HG02642 (cell line): ENCODE measurements around the gene PLSCR4.

Experiments
- ATAC-seq: cut with Tn5 transposase; IDR thresholded peaks from one replicate; pipeline ENCODE4 v1.9.1; 2021; ENCODE audit warnings: mild to moderate bottlenecking; ENCODE audit not compliant: unreplicated experiment, poor library complexity

The PLSCR4 gene

DNA sequence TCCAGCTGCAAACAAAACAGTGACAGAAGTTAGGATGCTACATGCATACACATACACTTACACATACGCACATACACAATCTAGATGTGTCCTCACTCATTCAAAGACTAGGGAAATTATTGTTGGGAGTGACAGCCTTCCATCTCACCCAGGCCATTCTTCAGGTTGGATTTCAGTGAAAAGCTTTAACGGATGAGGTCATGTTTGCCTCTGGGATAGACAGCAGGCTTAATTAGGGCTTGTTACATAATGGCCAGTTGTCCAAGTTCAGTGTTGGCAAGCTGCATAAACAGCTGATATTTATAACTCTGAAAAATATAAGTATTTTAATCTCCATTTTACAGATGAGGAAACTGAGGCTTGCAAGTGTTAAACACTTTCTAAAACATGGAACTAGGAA is 54.1 kb downstream of the PLSCR4 start:
- ATAC-seq, result no peak

DNA sequence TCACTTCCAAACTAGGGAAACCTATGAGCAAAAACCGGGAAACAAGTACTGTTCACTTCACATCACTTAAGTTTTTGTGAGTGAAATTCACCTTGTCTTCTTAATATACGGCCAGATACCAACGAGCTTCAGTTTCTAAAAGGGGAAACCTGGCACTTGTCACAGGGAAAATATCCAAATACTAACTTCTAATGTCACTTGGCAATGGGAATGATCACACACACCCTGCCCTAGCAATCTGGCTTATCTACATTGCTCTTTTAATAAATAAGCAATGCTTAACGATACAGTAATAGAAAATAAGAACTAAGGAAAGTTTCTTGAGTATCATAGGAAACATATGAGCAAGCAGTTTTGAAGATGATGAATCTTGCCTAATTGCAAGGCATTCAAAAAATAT is 55.3 kb downstream of the PLSCR4 start:
- ATAC-seq, result no peak

DNA sequence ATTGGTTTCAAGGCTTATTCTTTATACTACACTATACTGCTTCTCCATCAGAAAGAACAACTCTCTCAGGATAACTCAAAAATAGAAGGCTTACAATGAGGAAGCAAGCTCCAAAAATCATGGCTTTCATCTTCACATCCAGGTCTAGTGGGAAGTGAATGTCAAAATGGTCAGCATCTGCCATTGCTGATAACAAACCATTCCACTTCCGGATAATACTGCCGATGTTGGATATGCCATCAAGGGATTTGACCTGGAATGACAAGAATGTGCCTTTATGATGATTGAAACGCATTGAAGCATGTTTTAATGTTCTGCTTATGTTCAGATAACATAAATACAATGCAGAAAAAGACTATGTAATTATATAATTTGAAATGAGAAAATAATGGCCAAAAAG is 55.9 kb downstream of the PLSCR4 start:
- no peak for ATAC-seq

DNA sequence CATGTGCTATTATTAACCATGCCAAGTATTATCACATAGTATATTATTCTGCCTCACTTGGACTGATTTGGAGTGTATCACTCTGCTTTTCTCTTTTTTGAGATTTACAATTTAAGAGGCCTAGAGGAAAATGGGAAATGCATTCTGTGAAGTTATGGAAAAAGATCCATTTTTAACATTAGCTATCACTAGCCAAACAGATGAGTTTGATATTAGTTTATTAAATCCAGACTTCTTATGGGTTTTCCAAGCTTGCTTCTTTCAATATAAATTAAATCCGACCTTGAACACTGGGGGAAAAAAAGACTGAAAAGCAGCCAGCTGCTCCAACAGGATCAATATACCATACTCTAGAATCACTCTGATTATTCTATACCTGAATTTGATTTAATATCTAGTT is 59.9 kb downstream of the PLSCR4 start:
- ATAC-seq, result no peak

DNA sequence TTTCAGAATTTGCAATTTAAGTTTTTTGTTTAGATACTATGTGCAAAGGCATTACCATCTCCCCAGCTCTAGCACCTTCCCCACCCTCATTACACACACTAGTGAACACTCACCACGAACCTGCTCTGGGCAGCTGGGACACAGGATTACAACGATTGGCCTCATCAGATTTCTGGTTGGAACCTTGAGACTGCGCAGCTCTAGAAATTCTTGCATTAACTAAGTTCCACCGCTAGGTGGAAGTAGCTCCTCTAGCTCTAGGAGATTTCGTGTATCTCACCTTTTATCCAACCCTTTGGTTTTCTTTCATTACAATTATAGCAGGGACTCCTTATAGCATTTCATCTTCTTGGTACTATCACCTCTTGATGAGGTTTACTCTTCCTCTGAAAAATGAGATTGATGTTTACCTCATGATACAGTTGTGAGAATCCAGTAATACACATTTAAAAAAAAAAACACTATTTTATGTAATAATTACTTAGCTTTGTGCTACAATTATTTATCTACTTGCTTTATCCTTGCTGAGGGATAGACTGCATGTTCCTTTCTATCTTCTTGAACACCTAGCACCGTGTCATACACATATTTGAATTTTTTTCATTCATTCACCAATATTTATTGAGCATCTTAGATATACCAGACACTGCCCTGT is 61.3 kb downstream of the PLSCR4 start:
- ATAC-seq, result peak; percentile 95

DNA sequence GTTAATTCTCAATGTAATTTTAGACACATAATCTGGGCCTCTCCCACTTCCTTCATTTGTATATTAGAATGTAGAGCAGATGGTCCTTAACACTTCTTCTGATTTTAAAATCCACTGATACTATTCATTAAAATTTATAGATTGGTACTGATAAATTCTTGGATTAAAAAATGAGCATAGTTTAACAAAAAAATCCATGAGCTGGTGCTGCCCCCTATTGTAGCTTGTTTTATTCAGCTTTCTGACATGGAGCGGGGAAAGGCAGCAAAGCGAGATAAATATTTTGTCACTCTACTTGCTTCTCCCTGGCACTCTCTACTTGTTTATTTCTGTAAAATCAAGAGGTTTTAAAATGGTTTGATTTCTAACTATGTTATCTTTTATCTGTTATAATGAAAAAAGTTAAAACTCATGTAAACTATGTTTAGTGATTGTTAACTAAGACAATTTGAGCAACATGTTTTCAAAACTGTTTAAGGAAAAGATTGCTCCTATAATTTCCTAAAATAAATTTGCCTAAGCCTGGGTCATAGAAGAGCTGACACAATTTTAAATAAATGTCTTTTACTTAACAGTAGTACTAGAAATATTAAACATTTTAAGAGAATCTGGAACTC is 63.5 kb downstream of the PLSCR4 start:
- ATAC-seq, result no peak

DNA sequence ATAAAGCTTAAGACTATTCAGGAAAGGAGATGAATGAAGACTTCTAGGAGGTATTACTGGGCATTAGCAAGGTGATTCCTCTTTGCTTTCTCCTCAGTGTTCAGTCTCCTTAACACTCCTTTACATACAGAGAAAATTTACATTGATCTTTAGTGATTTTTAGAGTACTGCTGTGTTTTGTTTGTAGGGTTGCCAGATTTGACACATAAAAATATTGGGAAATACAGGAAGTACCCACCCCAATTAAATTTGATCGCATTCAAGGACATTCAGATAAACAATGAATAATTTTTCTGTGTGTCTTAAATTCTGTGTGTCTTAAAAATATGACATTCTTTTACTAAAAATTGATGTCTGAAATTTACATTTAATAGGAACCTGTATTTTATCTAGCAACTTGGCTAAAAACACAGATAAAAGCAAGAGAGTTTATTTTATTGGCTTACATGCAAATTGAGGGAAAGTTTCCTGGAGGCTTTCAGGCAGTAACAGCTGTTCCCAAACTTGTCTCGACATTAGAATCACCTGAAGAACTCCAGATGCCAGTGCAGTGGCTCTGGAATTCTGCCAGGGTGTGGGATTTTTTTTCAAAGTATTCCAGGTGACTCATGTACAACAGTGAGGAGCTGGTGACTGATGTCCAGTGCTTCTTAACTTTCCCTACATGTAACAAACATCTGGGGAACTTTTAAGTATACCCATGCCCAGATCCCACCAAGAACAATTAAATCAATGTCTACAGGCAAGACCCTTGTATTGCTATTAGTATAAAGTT is 66.5 kb downstream of the PLSCR4 start:
- no peak for ATAC-seq

DNA sequence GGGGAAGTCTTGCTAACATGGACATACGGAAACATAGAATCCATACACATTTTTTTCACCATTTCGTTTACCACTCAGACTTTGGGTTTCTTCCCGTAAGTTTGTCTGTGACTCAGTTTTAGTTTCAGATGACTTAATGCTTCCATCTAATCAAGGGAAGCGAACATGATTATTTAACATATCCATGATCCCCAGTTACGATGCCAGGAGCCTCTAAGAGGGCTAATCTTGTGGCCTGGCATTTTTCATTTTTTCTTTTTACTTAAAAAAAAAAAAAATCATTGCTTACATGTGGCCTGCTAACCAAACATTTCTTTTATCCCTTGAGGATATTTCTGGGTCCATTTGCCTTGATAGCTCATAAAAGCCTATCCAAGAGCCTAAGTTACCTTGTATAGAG is 69.7 kb downstream of the PLSCR4 start:
- ATAC-seq, result no peak

DNA sequence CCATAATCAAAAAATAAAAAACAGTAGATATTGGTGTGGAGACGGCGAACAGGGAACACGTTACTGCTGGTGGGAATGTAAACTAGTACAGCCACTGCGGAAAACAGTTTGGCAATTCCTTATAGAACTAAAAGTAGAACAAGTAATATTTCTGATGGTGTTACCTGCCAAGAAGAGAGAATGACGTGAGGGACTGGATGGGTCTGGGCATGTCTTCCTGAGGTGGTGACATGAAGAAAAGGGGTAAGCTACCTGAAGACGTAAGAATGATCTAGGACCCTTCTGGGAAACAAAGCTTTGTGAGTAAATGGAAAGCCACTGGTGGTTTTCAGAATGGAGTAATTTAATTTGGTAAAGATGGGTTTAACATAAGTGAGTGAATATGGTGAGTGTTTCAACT is 70.5 kb downstream of the PLSCR4 start:
- ATAC-seq, result no peak

DNA sequence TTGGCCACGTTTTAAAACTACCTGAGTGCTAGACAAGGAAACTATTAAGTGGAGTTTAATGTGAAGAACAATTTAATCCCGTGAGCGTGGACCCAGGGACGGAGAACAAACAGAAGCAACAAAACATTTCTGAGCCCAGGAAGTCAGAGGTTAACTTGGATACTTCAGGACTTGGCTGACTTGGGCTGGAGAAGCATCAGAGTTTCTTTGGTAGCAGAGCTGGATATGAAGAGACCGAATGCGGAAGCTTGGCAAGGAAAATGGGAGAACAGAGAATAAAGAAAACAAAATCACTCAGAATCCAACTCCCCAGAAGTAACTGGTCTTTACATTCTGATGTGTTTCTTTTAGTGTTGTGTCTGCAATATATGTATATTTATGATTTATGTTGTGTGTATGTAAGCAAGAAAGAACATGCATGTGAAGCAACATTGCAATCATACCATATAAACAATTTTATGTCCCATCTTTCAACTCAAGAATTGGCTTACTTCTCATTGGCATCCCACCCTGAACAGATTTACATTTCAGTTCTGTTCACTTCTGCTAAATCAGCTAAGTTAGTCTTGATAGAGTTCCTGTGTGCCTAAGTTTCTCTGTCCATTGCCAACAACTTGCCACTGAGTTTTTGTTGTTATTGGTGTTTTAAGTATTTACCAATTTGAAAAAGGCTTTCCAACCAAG is 72.8 kb downstream of the PLSCR4 start:
- ATAC-seq, result no peak

DNA sequence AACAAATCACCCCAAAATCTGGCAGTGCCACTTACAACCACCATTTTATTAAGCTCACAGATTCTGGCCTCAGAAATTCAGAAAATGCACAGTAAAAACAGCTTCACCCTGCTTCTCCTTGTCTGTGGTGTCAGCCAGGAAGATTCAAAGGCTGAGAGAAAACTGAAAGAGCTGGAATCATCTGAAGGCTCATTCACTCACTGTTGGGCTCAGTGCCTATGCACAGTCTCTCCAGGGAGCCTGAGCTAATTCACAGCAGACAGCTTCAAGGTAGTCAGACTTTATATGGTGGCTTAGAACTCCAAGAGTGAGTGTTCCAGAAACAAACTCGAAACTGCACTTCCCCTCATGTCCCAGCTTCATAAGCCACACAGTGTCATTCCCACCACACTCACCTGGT is 73.4 kb downstream of the PLSCR4 start:
- ATAC-seq, result no peak

DNA sequence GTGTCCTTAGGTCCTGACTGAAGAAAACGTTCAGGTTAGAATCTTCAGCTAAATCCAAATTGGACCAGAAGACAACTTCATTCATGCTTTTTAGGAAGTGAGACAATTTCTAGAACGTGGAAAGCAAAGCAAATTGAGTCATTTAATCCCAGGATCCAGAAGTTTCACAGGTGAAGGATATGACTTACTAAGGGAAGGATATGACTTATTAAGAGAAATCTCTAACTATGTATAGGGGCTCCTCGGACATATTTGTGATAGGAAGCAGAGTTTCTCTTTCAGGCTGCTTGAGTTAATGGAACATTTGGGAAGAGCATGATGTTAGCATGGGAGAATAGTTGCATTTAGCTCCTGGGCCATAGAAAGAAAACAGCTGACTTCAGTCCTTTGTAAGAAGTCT is 73.8 kb downstream of the PLSCR4 start:
- ATAC-seq, result no peak

DNA sequence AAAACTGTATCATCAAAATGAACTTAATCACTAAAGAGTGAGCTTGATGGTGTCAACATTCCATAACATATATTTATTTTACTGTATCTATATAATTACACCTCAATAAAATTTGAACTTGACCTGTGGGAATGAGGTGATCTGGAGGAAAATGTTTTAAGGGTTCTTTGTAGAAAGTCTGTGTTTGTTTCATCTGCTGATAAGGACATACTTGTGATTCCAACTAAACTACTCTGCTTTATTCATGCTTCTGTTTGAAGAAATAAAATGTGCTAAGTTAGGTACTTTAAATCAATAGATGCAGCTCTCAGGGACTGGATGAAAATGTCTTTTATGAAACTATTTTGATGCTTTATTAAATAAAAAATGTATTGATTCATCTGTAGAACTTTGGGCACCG is 78.3 kb downstream of the PLSCR4 start:
- no peak for ATAC-seq

DNA sequence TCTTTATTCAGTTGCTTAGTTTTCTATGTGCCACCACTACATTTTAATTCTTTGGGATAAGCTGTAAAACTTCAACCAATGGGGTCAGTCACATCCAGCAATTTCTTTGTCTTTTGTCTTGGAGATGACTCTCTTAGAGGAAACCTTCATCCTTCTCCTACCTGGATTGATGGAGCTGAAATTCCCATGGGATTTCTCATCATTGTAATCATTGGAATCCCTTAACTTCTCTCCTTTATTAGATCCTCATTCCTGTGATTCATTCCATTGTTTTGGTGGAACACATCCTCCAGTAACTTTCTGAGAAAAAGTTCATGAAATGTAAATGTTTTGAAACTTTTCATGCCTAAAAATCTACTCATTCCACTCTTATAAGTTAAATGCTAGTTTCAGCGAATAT is 80.3 kb downstream of the PLSCR4 start:
- no peak for ATAC-seq

DNA sequence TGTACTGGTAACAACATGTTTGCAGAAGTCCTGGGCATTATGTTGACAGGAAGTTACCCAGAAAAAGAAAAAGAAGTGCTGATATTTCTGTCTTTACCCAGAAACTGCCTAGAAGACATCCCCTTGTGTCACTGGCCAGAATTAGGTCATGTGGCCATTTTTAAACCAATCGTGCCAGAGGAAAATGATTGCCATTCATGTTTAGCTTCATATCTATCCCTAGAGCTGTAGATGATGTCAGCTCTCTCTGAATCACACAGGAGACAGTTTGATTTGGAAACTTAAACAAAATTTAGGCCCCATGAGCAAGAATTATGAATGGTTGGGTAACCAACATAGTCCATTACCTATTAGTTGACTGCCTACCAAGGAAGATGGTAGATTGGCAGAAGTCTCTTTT is 81.0 kb downstream of the PLSCR4 start:
- no peak for ATAC-seq

DNA sequence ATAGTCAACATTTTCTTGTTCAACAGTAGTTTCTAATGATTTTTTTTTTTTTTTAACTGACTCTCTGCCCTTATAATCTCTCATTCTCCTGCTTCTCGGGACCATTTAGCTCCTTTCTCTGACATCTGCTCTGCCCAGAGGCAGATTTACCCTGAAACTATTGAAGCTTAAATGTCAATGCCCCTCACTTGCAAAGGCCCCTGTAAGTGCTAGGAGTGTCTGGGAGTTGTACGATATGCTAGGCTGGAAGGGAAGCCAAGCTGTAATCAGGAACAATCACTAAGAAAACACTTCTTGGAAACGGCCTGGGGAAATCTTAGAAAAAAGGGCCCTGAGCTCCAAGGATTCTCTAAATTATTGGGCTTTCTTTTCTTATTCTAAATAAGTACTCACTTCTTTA is 84.1 kb downstream of the PLSCR4 start:
- no peak for ATAC-seq

DNA sequence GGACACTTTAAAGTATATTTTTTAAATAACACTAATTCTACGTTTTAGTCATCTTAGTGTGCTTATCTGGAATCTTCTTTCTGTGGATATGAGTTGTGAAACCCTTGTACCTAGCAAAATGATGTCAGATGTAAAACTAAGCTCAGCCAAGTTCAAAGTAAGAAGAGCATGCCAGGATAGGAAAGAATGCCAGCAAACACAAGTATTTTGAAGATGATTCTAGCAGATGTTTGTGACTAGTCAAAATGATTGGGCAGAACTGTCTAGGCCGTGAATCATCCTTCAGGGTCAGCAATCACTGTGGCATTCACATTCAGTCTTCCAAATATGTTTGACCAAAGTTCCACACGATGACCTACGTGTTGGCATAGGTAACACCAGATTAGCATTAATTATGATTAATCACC is 84.5 kb downstream of the PLSCR4 start:
- ATAC-seq, result no peak

DNA sequence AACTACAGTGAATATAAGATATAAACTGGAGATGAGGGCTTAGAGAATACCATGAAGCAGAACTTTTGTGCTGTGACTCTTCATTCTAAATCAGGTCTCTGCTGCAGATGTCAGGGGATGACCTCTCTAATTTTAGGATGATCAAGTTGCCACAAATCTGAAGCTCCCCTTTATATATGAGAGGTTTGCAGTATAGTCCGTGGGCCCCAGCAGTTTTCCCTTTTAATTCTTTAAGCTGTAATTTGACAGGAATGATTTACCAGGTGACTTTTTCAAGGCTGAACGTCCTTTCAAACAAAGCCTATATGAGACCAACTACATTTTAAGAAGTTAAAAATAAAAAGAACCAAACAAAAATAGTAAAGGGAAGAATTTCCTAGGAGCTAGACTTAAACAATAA is 85.0 kb downstream of the PLSCR4 start:
- ATAC-seq, result no peak

DNA sequence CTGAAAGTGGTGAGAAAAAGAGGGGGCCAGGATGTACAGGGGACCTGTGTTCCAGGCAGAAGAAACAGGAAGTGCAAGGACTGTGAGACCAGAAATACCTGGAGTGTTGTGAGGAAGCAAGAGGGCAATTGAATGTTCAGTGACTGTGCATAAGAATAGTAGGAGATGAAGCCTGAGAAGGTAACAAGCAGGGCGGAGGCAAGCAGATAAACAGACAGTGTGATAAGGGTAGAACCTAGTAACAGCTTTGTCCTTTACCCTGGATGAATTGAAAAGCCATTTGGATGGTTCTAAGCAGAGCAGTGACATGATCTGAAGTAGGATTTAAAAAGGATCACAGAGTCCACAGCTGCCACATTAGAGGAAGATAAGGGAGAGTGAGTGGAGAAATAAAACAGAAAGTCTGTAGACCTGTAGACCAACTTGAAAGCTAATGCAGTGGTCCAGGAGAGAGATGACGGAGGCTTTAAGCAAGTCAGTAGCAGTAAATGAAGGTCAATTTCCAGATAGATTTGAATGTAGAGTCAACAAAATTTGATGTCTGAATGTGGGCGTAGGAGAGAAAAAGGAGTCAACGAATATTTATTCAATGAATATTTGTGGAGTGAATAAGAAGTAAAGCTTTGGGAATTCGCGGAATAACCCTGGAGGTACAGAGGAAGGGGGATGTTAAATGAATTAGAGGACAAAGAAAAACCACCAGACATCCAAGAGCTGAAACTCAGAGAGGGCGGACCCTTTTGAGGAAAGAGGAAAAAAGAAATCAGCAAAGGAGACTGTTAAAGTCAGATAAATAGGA is 85.7 kb downstream of the PLSCR4 start:
- no peak for ATAC-seq

DNA sequence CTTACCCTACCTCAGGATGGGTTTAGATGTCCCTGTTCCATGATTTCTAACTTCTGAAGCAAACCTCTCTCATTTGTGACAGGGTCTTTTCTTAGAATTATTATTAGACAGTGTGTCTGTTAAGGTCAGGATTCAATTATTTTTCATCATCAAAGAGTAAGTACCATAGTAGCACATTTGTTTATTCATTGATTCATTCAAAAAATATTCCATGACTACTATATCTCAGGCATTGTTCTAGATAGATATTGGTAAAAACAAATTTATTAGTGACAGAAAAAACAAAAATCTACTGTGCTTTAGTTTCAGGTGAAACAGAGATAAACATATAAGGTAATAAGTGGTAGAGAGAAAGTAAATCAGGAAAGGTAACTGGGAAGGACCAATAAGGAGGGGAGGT is 86.4 kb downstream of the PLSCR4 start:
- ATAC-seq, result no peak
